Fibroblast of the aortic adventitia (primary cell): ENCODE data around the gene SNAP23. TPM values are rescaled to one million over a fixed set of nuclear protein-coding genes. Genes with fewer than 3 reads are reported as not detected.

ENCODE experiments used
- DNase-seq: peaks from one replicate; pipeline ENCODE4 v3.0.0-alpha.2; 2010; ENCODE audit warnings: low read depth
- H3K4me3 ChIP-seq: 2 replicates; pipeline ENCODE4 v1.5.1; 2011; ENCODE audit warnings: low read depth, mild to moderate bottlenecking, control low read depth, low read length, moderate library complexity
- total RNA-seq: library from RNA; depleted of rRNA; stranded (reverse); fragments of >200 nt; gene quantifications from 2 replicates; pipeline ENCODE4 v1.2.3, GENCODE V29; 2012; ENCODE audit warnings: low replicate concordance
- TF ChIP-seq, protein P1 (sequence below): IDR thresholded peaks from 2 replicates; pipeline ENCODE4 v1.5.1; 2011; ENCODE audit warnings: mild to moderate bottlenecking, low read length, control low read depth, inconsistent platforms; ENCODE audit not compliant: insufficient read depth

The SNAP23 gene
- total RNA-seq, 1 donor, result 87.4 TPM

DNA sequence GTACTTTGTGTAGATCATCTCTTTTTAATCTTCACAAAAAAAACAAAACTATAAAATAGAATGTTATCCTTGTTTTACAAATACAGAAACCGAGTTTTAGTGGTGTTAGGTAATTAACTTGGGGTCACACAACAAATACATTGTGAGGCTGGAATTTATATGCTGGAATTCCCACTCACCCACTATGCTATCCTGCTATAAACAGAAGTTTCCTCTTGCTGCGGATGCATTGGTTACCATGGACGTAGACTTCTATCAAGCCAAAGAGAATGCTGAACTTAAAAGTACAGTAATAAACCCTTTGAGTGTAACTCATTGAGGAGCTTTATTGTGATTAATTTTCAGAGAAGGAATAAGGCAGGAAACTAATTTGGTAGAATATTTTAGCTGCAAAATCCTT is 9.2 kb downstream of the SNAP23 start:
- DNase-seq, result no peak
- no peak overlapping the region for H3K4me3 ChIP-seq
- TF ChIP-seq, protein P1, sequence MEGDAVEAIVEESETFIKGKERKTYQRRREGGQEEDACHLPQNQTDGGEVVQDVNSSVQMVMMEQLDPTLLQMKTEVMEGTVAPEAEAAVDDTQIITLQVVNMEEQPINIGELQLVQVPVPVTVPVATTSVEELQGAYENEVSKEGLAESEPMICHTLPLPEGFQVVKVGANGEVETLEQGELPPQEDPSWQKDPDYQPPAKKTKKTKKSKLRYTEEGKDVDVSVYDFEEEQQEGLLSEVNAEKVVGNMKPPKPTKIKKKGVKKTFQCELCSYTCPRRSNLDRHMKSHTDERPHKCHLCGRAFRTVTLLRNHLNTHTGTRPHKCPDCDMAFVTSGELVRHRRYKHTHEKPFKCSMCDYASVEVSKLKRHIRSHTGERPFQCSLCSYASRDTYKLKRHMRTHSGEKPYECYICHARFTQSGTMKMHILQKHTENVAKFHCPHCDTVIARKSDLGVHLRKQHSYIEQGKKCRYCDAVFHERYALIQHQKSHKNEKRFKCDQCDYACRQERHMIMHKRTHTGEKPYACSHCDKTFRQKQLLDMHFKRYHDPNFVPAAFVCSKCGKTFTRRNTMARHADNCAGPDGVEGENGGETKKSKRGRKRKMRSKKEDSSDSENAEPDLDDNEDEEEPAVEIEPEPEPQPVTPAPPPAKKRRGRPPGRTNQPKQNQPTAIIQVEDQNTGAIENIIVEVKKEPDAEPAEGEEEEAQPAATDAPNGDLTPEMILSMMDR, result no peak

DNA sequence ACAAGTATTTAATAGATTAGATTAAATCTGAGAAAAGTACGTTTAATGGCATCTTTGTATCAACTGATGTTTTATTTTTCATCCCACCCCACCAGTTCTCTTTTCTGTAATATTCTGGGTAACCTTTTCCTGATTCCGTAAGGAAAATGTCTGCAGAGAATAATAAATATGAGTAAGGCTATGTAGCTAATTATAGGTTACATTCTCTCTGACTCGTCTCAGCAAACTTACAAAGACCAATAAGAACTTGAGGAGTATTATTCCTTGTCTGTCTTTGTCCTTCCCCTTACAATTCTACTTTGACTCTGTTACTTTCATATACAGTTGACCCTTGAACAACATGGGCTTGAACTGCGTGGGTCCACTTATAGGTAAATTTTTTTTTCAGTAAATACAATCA is 12.1 kb downstream of the SNAP23 start:
- no peak overlapping the region for H3K4me3 ChIP-seq
- DNase-seq, result no peak
- TF ChIP-seq, protein P1, result no peak

DNA sequence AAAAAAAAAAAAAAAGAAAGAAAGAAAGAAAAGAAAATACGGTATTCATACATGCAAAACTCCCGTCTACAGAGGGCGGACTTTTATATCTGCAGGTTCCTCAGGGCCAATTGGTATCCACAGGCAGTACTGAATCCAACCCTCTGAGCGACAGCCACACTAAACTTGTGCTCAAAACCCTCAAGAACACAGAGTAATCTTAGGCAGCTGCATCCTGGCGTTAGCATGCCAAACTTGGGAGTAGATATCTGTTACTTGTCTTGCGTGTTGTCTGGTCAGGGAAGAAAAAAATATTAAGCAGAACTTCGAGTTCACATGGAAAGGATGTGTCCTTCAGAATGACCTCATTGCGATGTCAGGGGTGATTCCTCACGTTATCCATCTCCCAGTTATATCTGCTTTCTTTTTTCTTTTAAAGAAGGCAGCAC is 12.8 kb downstream of the SNAP23 start:
- TF ChIP-seq, protein P1, result peak; percentile 21
- DNase-seq, result peak; percentile 62
- no peak overlapping the region for H3K4me3 ChIP-seq

DNA sequence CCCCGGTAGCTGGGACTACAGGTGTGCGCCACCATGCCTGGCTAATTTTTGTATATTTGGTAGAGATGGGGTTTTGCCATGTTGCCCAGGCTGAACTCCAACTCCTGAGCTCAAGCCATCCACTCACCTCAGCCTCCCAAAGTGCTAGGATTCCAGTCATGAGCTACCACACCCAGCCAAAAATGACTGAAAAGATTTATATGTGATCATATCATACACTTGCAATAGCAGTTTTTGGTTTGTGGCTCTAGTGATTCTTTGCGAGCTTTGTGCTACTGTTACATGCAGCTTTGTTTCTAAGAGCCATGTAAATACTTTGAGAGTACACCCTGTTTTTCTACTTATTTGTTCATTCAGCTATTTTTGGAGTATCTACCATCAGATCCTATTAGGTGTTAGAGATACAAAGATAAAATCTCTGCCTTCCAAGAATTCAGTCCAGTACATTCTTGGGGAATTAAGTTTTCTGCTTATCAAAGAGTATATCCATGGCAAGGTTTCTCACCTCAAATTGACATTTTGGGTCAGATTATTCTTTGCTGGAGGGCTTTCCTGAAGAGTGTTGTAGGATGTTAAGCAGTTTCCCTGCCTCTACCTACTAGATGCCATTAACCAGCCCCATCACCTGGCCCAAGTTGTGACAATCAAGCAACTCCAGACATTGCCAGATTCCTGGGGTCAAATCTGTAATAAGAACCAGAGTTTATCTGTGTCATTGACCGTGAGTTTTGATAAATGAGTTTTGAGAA is 15.0 kb downstream of the SNAP23 start:
- H3K4me3 ChIP-seq, result peak overlapping the region; percentile 16
- no peak for DNase-seq
- TF ChIP-seq, protein P1, result no peak

DNA sequence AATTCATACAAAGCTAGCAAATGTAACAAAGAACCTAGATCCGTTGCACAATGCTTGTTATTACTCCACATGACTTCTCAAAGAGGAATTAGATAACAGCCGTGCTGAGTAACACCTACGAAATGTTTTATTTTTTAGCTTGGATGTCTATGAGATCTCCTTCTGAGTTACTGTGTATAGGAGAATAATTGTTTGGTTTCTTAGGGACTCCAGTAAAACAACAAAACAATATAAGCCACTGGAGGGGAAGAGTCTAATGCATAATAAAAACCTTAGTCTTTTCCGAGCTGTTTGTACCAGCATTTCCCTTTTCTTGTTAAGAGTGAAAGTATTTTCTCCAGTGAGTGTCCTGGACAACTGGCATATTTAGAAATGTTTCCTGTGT is 15.6 kb downstream of the SNAP23 start:
- H3K4me3 ChIP-seq, result peak overlapping the region; percentile 23
- TF ChIP-seq, protein P1, result no peak
- peak; percentile 89 for DNase-seq

DNA sequence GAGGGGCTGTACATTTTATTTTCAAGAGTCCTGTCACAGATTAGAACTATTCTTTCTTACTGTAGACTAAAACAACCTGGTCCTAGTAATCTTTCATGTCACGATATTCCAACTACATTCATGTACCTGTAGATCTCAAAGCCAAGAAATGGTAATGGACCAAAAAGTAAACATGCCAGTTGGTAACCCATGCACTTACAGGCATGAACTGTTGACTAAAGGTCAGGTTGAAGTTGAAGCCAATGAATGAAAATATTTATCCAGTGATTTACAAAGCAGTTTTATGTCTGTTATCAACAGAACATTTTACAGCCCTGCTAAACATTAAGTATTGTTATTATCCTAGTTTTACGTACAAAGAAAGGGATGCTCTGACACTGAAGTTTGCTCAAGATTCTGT is 27.9 kb downstream of the SNAP23 start:
- TF ChIP-seq, protein P1, result no peak
- no peak overlapping the region for H3K4me3 ChIP-seq
- DNase-seq, result no peak

DNA sequence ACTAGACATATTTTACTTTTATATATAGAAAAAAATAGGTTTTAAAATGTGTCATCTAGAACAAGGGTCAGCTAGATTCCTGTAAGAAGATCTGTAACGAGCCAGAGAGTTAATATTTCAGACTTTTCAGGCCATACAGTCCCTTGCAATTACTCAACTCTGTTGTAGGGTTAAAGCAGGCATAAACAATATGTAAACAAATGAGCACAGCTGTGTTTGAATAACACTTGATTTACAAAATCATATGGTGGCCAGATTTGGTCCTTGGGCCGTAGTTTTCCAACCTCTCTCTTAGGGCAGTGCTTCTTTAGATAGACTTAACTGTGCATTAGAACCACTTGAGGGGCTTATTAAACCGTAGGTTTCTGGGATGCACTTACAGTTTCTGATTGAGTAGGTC is 33.5 kb downstream of the SNAP23 start:
- DNase-seq, result no peak
- TF ChIP-seq, protein P1, result no peak
- H3K4me3 ChIP-seq, result no peak overlapping the region
